Pancreas (tissue), 10 donors: ENCODE data around the gene C1orf115. TPM values are rescaled to one million over a fixed set of nuclear protein-coding genes. Genes with fewer than 3 reads are reported as not detected.
A peak's percentile ranks its signal among the peaks of the same experiment; 100 is the strongest.
"Not testable (repeated sequence)": the region's sequence is repeated elsewhere in the genome, so short reads cannot be mapped to it uniquely, and the experiment has no call there.

Source experiments
- ATAC-seq, 4 donors: fragments of 200-7000 bp; cut with Tn5 transposase; one replicate each; pipeline versions ENCODE4 v1.8.0 to v1.9.1; 2020; ENCODE audit warnings: mild to moderate bottlenecking in 4 of 4, moderate library complexity in 4 of 4
- DNase-seq, 6 donors: peaks; one replicate each; pipeline ENCODE4 v3.0.0-alpha.2; 2020
- FAIRE-seq: peaks from 2 replicates; lab custom pipeline; 2012; peaks lifted over from hg19 to GRCh38; lab: Jason Lieb, UNC
- H3K27ac ChIP-seq, 4 donors: fragments of 200-600 bp; sonication (generic); 1 replicate in 3 of 4; 2 replicates in 1 of 4; pipeline versions ENCODE4 v1.5.0 to v1.8.0; 2020
- H3K27me3 ChIP-seq, 4 donors: fragments of 200-600 bp; one replicate each; pipeline ENCODE4 v1.8.0; 2021
- H3K36me3 ChIP-seq, 3 donors: fragments of 200-600 bp; sonication (generic) in 1 of 3; one replicate each; pipeline versions ENCODE4 v1.5.0 to v1.8.0; 2020 to 2021
- H3K4me1 ChIP-seq, 3 donors: fragments of 200-600 bp; one replicate each; pipeline ENCODE4 v1.8.0; 2021
- H3K4me3 ChIP-seq, 4 donors: fragments of 200-600 bp; sonication (generic) in 2 of 4; one replicate each; pipeline versions ENCODE4 v1.5.0 to v1.8.0; 2020 to 2021
- H3K9me3 ChIP-seq, 4 donors: fragments of 200-600 bp; one replicate each; pipeline ENCODE4 v1.8.0; 2021
- CTCF ChIP-seq, 4 donors: fragments of 200-600 bp; sonication (generic) in 3 of 4; IDR thresholded peaks; one replicate each; pipeline versions ENCODE4 v1.5.0 to v1.8.0; 2021; ENCODE audit warnings: antibody characterized with exemption in 4 of 4
- WGBS, 2 donors: extraction: QIAGEN DNeasy Blood & Tissue Kit; methylation state at CpG; one replicate each; pipeline ENCODE4 v1.1.7; 2013; 5-methylcytosine and 5-hydroxymethylcytosine counted together
- intact Hi-C, 3 donors: fragments of 100-400 bp; cut with DNase I; formaldehyde crosslinking; loops; one replicate each; pipeline versions ENCODE4 v1.11.1 to v1.14.2; 2022
- polyA plus RNA-seq, 2 donors: library from polyadenylated mRNA; stranded (reverse); fragments of 200-250 nt; gene quantifications; one replicate each; pipeline ENCODE4 v1.2.3, GENCODE V29; 2013
- total RNA-seq, 6 donors: library from RNA; stranded (reverse); fragmentation: NEBNext Ultra II Directional in 4 of 6; extraction: Animal tissue kit (Norgen Biotek cat#: 25700) in 4 of 6; gene quantifications; one replicate each; pipeline versions ENCODE4 v1.2.1 to v1.2.4, GENCODE V29; 2021 to 2023
- donor health status: healthy with polysubstance abuse.
- donor health status: DM: no; HTN: no; CAD: no; lungs with moderate emphysema.
- donor health status: DM: no; HTN: no; CAD: no.
- donor health status: control.
- donor health status: control.
- donor health status: Bipolar disorder and iron deficiency.
- donor health status: DM: yes; HTN: yes; CAD: no.
- donor health status: DM: no; HTN: no; CAD: no.
- donor health status: DM: no; HTN: no; CAD: no.
- donor health status: DM: yes; HTN: yes; CAD: no.

The C1orf115 gene
- total and polyA plus RNA-seq, 8 donors: 5.0 to 17.0 (median 7.4) TPM

GRCh38 chr1:220677251-220677650, 12.9 kb upstream of the C1orf115 start:
- H3K27ac ChIP-seq: no peak overlapping the region

GRCh38 chr1:220680085-220680687, 10.0 kb upstream of the C1orf115 start:
- no peaks in the 10 kb centered on the region for H3K27me3 ChIP-seq
- 20 to 22% methylated on average over 7 of the region's 7 CpGs for WGBS, 2 donors
- H3K4me3 ChIP-seq: no peak overlapping the region
- peak; percentile 85 to 96 (median 90) for ATAC-seq
- no peak for DNase-seq
- TF ChIP-seq CTCF (IDR thresholded peaks at IDR 0.05): peak; percentile 45 to 76 (median 57)
- H3K9me3 ChIP-seq: no peaks in the 10 kb centered on the region
- H3K36me3 ChIP-seq: no peaks in the 10 kb centered on the region
- no peaks in the 10 kb centered on the region for H3K4me1 ChIP-seq
- intact Hi-C loops: no loop called here
- no peak overlapping the region for H3K27ac ChIP-seq
- peak; percentile 92 for FAIRE-seq

More at GRCh38 chr1:220677251-220677650, 12.9 kb upstream of the C1orf115 start:
- Histone ChIP-seq H3K4me1 (no peaks in the 10 kb centered on the region), H3K4me3 (no peak overlapping the region), H3K9me3 (no peaks in the 10 kb centered on the region), H3K36me3 (no peaks in the 10 kb centered on the region), H3K27me3 (no peaks in the 10 kb centered on the region)
- ATAC-seq (no peak), DNase-seq (no peak), FAIRE-seq (no peak)
- TF ChIP-seq CTCF (IDR thresholded peaks at IDR 0.05): no peak
- 77 to 80% methylated on average over 2 of the region's 2 CpGs for WGBS, 2 donors
- intact Hi-C loops: no loop called here

GRCh38 chr1:220681220-220681880, 8.8 kb upstream of the C1orf115 start:
- H3K27ac ChIP-seq: no peak overlapping the region
- no peaks in the 10 kb centered on the region for H3K27me3 ChIP-seq
- no peaks in the 10 kb centered on the region for H3K9me3 ChIP-seq
- FAIRE-seq (no peak), ATAC-seq (no peak), DNase-seq (no peak)
- TF ChIP-seq CTCF (IDR thresholded peaks at IDR 0.05): no peak
- no peaks in the 10 kb centered on the region for H3K4me1 ChIP-seq
- 68 to 71% methylated on average over 10 of the region's 10 CpGs for WGBS, 2 donors
- intact Hi-C loops: no loop called here
- no peak overlapping the region for H3K4me3 ChIP-seq
- no peaks in the 10 kb centered on the region for H3K36me3 ChIP-seq

- DNase-seq (no peak), FAIRE-seq (no peak), ATAC-seq (no peak)
- TF ChIP-seq CTCF (IDR thresholded peaks at IDR 0.05): no peak
- H3K4me3 ChIP-seq: no peak overlapping the region
- no peaks in the 10 kb centered on the region for H3K9me3 ChIP-seq
- intact Hi-C loops: no loop called here
- 80 to 86% methylated on average over 17 of the region's 17 CpGs for WGBS, 2 donors
- no peaks in the 10 kb centered on the region for H3K27me3 ChIP-seq
- no peaks in the 10 kb centered on the region for H3K36me3 ChIP-seq
- H3K27ac ChIP-seq: no peak overlapping the region
- H3K4me1 ChIP-seq: no peaks in the 10 kb centered on the region
These were observed 7.1 kb upstream of the C1orf115 start for GRCh38 chr1:220682901-220683576.

- ATAC-seq, H3K36me3 ChIP-seq, DNase-seq, H3K4me3 ChIP-seq, H3K27me3 ChIP-seq, intact Hi-C loops, H3K27ac ChIP-seq, H3K4me1 ChIP-seq, FAIRE-seq, H3K9me3 ChIP-seq: not testable (repeated sequence)
- 91 to 98% methylated on average over 12 of the region's 12 CpGs for whole genome bisulfite sequencing, 2 donors
These were observed 6.4 kb upstream of the C1orf115 start for GRCh38 chr1:220683716-220684115.
